Measurements from ENCODE around the gene SARNP. TPM values are rescaled to one million over a fixed set of nuclear protein-coding genes. Genes with fewer than 3 reads are reported as not detected.
A peak's percentile ranks its signal among the peaks of the same experiment; 100 is the strongest.

Gene SARNP
- total and polyA plus RNA-seq, 9 of the 15 experiments (the other 6 are each of a cell fraction or from before 2014, with no cell fraction given) = 70.1 to 400 (median 198) TPM

- 0 out of 2 replicates have a peak, but pooled peaks have one; percentile 40 for TF ChIP-seq CLOCK (CRISPR knock-in tag; IDR thresholded peaks at IDR 0.05; ENCODE audit: borderline replicate concordance)
- TF ChIP-seq KLF10 (CRISPR knock-in tag; IDR thresholded peaks at IDR 0.05) = no peak
- TF ChIP-seq CSDE1 (IDR thresholded peaks at IDR 0.05) = no peak
- no peak for TF ChIP-seq ZBTB26 (CRISPR knock-in tag; IDR thresholded peaks at IDR 0.05)
- peak; percentile 65; the same call in 1 of the 2 replicates for TF ChIP-seq SREBF1 (IDR thresholded peaks at IDR 0.05; ENCODE audit: borderline replicate concordance, low read depth, low read length)
- TF ChIP-seq XRCC5 (IDR thresholded peaks at IDR 0.05; ENCODE audit: low read depth, low read length) = 0 out of 2 replicates have a peak, but pooled peaks have one; percentile 13
- no peak for TF ChIP-seq BACH1 (tag; IDR thresholded peaks at IDR 0.05)
- TF ChIP-seq POLR2A (conservative IDR thresholded peaks at IDR 0.05) = peak; percentile 77
- TF ChIP-seq ZC3H8 (IDR thresholded peaks at IDR 0.05) = no peak
- peak; percentile 83; the same call in 1 of the 2 replicates for TF ChIP-seq MITF (IDR thresholded peaks at IDR 0.05)
- TF ChIP-seq PRMT5 (CRISPR knock-in tag; IDR thresholded peaks at IDR 0.05) = 0 out of 2 replicates have a peak, but pooled peaks have one; percentile 64
- TF ChIP-seq, protein P1, sequence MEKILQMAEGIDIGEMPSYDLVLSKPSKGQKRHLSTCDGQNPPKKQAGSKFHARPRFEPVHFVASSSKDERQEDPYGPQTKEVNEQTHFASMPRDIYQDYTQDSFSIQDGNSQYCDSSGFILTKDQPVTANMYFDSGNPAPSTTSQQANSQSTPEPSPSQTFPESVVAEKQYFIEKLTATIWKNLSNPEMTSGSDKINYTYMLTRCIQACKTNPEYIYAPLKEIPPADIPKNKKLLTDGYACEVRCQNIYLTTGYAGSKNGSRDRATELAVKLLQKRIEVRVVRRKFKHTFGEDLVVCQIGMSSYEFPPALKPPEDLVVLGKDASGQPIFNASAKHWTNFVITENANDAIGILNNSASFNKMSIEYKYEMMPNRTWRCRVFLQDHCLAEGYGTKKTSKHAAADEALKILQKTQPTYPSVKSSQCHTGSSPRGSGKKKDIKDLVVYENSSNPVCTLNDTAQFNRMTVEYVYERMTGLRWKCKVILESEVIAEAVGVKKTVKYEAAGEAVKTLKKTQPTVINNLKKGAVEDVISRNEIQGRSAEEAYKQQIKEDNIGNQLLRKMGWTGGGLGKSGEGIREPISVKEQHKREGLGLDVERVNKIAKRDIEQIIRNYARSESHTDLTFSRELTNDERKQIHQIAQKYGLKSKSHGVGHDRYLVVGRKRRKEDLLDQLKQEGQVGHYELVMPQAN (IDR thresholded peaks at IDR 0.05; ENCODE audit: borderline replicate concordance) = peak; percentile 99
- no peak for TF ChIP-seq DNMT1 (IDR thresholded peaks at IDR 0.05)
- no peak for TF ChIP-seq CEBPG (CRISPR knock-in tag; IDR thresholded peaks at IDR 0.05)
- TF ChIP-seq CEBPG (tag; conservative IDR thresholded peaks at IDR 0.05 in 1 of 2, IDR thresholded peaks at IDR 0.05 in 1 of 2) = peak; percentile 58 to 62; a peak in 3 of 4 replicates
- TF ChIP-seq, protein P2, sequence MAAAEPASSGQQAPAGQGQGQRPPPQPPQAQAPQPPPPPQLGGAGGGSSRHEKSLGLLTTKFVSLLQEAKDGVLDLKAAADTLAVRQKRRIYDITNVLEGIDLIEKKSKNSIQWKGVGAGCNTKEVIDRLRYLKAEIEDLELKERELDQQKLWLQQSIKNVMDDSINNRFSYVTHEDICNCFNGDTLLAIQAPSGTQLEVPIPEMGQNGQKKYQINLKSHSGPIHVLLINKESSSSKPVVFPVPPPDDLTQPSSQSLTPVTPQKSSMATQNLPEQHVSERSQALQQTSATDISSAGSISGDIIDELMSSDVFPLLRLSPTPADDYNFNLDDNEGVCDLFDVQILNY (CRISPR knock-in tag; IDR thresholded peaks at IDR 0.05) = no peak
- peak; percentile 80; the same call in 1 of the 2 replicates for TF ChIP-seq TFAP4 (CRISPR knock-in tag; IDR thresholded peaks at IDR 0.05; ENCODE audit: borderline replicate concordance)
- no peak for TF ChIP-seq ZNF12 (CRISPR knock-in tag; IDR thresholded peaks at IDR 0.05)
- TF ChIP-seq GABPA (tag; conservative IDR thresholded peaks at IDR 0.05; ENCODE audit: low read depth) = peak; percentile 85
Observed at GRCh38 chr12:55715833-55716581, 101.5 kb downstream of the SARNP start, which contains the start of gene BLOC1S1 (continued).

Data from K562 (cell line).